Natural killer cell (primary cell): ENCODE measurements around the gene SUMF1. TPM values are rescaled to one million over a fixed set of nuclear protein-coding genes. Genes with fewer than 3 reads are reported as not detected.

Source experiments
- ATAC-seq, 3 donors: fragments of 150-1000 bp in 2 of 3; fragments of 200-7000 bp in 1 of 3; cut with Tn5 transposase; 1 replicate in 1 of 3; 2 replicates in 2 of 3; pipeline ENCODE4 v1.10.0; 2021; ENCODE audit warnings: mild to moderate bottlenecking in 2 of 3, moderate library complexity in 2 of 3
- DNase-seq, 2 donors: peaks; one replicate each; pipeline versions ENCODE4 v3.0.0 to v3.0.0-alpha.2; 2013 to 2021; ENCODE audit warnings: mixed read lengths in 1 of 2
- H3K27ac ChIP-seq: one replicate; pipeline ENCODE4 v1.5.1; 2013; ENCODE audit warnings: mild to moderate bottlenecking, low read length
- H3K27me3 ChIP-seq: one replicate; pipeline ENCODE4 v1.6.1; 2013; ENCODE audit warnings: low read length; ENCODE audit not compliant: control insufficient read depth, insufficient read depth
- H3K36me3 ChIP-seq: one replicate; pipeline ENCODE4 v1.6.1; 2013; ENCODE audit warnings: low read length; ENCODE audit not compliant: control insufficient read depth, insufficient read depth
- H3K4me1 ChIP-seq: one replicate; pipeline ENCODE4 v1.6.1; 2013; ENCODE audit warnings: low read length; ENCODE audit not compliant: control insufficient read depth, insufficient read depth
- H3K4me3 ChIP-seq: one replicate; pipeline ENCODE4 v1.5.1; 2013; ENCODE audit warnings: low read length
- H3K9me3 ChIP-seq: one replicate; pipeline ENCODE4 v1.6.1; 2013; ENCODE audit warnings: low read length; ENCODE audit not compliant: control insufficient read depth, insufficient read depth
- H3K27ac Mint-ChIP-seq, 2 donors: one replicate each; pipeline ENCODE4 v1.8.0; 2022; ENCODE audit warnings: mild to moderate bottlenecking in 2 of 2, mixed read lengths in 2 of 2, moderate library complexity in 1 of 2
- H3K27me3 Mint-ChIP-seq, 2 donors: one replicate each; pipeline ENCODE4 v1.8.0; 2022; ENCODE audit warnings: low read depth in 2 of 2, mixed read lengths in 2 of 2
- H3K36me3 Mint-ChIP-seq: one replicate; pipeline ENCODE4 v1.8.0; 2022; ENCODE audit warnings: mixed read lengths
- H3K4me1 Mint-ChIP-seq, 2 donors: one replicate each; pipeline ENCODE4 v1.8.0; 2022; ENCODE audit warnings: mixed read lengths in 2 of 2
- H3K4me3 Mint-ChIP-seq: one replicate; pipeline ENCODE4 v1.8.0; 2022; ENCODE audit warnings: mild to moderate bottlenecking, moderate library complexity, mixed read lengths
- H3K9me3 Mint-ChIP-seq, 2 donors: one replicate each; pipeline ENCODE4 v1.8.0; 2022; ENCODE audit warnings: mixed read lengths in 2 of 2
- WGBS: methylation state at CpG from one replicate; pipeline ENCODE4 v1.1.7; 2013; ENCODE audit warnings: missing lambda C conversion rate; ENCODE audit not compliant: insufficient coverage; 5-methylcytosine and 5-hydroxymethylcytosine counted together
- intact Hi-C: fragments of 100-400 bp; cut with micrococcal nuclease; formaldehyde crosslinking; loops from one replicate; pipeline ENCODE4 v1.14.2; 2022
- total RNA-seq, 4 donors: library from RNA; stranded (reverse); fragments of 120-200 nt in 1 of 4; gene quantifications; one replicate each; pipeline versions ENCODE4 v1.2.3 to v1.2.4, GENCODE V29; 2013 to 2022
- TF ChIP-seq, protein P1 (sequence below): fragments of 200-600 bp; IDR thresholded peaks from one replicate; pipeline ENCODE4 v1.8.0; 2022; ENCODE audit warnings: antibody characterized with exemption

Gene SUMF1
- total RNA-seq, 3 donors from 2014 or later (not counting 1 experiment from before 2014, with no cell fraction given), result 16.3 to 19.8 (median 19.3) TPM

DNA sequence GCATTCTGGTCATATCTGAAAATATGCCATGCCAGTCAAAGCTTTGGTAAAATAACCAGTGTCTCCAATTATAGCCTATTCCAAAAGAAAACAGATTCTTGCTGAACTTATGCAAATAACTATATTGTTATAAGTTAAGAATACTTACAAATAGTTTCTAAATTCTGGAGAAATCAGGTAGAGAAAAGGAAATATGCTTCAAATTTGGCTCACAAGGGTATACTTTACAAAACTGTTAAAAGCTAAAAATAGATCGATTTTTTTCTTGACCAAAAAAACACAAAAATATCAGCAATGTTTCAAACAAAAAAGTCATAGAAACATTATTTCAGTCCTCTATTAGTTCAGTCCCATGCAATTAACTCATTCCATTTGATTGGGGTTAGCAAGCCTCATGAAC, 140.2 kb downstream of the SUMF1 start:
- intact Hi-C loops, result no loop called here
- ATAC-seq (no peak), DNase-seq (no peak)
- TF ChIP-seq, protein P1, sequence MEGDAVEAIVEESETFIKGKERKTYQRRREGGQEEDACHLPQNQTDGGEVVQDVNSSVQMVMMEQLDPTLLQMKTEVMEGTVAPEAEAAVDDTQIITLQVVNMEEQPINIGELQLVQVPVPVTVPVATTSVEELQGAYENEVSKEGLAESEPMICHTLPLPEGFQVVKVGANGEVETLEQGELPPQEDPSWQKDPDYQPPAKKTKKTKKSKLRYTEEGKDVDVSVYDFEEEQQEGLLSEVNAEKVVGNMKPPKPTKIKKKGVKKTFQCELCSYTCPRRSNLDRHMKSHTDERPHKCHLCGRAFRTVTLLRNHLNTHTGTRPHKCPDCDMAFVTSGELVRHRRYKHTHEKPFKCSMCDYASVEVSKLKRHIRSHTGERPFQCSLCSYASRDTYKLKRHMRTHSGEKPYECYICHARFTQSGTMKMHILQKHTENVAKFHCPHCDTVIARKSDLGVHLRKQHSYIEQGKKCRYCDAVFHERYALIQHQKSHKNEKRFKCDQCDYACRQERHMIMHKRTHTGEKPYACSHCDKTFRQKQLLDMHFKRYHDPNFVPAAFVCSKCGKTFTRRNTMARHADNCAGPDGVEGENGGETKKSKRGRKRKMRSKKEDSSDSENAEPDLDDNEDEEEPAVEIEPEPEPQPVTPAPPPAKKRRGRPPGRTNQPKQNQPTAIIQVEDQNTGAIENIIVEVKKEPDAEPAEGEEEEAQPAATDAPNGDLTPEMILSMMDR, result no peak
- H3K27me3 ChIP-seq, result no peaks in the 10 kb centered on the region
- Mint-ChIP-seq H3K4me3 (no peak overlapping the region), H3K9me3 (peaks cover 0 to 8% of the 10 kb centered on the region in 2 donors), H3K27ac (no peak overlapping the region), H3K36me3 (peaks cover 10% of the 10 kb centered on the region), H3K4me1 (peaks cover 0 to 7% of the 10 kb centered on the region in 2 donors), H3K27me3 (no peaks in the 10 kb centered on the region)
- no peaks in the 10 kb centered on the region for H3K36me3 ChIP-seq
- no peaks in the 10 kb centered on the region for H3K4me1 ChIP-seq
- no peak overlapping the region for H3K27ac ChIP-seq
- WGBS, result 100% methylated on average over 1 of the region's 1 CpG
- H3K4me3 ChIP-seq, result no peak overlapping the region
- H3K9me3 ChIP-seq, result peaks cover 19% of the 10 kb centered on the region

DNA sequence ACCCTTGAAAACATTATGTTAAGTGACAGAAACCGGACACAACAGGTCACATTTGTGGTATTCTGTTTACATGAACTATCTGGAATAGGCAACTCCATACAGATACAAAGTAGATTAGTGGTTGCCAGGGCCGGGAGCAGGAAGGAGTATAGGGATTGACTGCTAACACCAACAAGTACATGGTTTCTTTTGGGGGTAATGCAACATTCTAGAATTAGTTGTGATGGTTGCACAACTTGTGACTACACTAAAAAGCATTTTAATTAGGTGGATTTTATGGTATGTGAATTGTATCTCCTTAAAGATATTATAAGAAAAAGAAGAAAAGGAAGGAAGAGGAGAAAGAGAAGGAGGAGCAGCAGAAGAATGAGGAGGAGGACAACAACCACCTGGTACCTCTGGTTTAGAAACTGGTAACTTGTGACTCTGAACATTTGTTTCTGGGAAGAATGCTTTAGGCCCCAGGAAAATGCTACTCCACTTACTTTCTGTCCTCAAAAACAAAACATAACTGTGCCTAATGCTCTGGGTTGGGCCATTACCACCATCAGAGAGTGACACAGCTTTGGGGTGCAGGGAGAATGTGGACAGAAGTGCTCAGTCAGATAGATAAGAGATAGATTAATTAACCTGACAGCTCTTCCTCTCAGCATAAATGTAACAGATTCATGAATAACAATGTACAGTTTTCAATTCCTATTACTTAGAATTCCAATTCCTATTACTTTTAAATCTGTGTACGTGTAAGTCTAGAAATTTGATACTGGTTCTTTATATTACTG, 143.6 kb downstream of the SUMF1 start:
- Mint-ChIP-seq H3K9me3 (no peaks in the 10 kb centered on the region), H3K36me3 (no peaks in the 10 kb centered on the region), H3K27me3 (no peaks in the 10 kb centered on the region), H3K4me3 (no peak overlapping the region), H3K27ac (peak overlapping the region in 1 of 2 donors; percentile 25), H3K4me1 (peaks cover 0 to 6% of the 10 kb centered on the region in 2 donors)
- DNase-seq (no peak), ATAC-seq (no peak)
- Histone ChIP-seq H3K4me1 (no peaks in the 10 kb centered on the region), H3K4me3 (no peak overlapping the region), H3K27ac (no peak overlapping the region), H3K27me3 (no peaks in the 10 kb centered on the region), H3K36me3 (no peaks in the 10 kb centered on the region), H3K9me3 (peaks cover 3% of the 10 kb centered on the region)
- intact Hi-C loops, result no loop called here
- TF ChIP-seq, protein P1, result no peak
- 90% methylated on average over 2 of the region's 3 CpGs for WGBS

DNA sequence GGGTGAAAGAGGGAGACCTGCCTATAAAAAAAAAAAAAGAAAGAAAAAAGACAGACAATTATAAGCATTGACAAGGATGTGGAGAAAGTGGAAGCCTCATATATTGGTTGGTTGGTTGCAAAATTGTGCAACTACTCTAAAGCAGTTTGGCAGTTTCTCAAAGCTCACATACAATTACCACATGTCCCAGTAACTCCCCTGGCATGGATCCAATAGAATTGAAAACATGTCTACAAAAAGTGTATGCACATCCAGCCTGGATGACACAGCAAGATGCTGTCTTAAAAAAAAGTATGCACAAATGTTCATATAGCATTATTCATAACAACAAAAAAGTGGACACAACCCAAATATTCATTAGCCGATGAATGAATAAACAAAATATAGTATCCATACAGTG, 144.4 kb downstream of the SUMF1 start:
- no peaks in the 10 kb centered on the region for H3K9me3 Mint-ChIP-seq
- no CpG with 5 or more reads among the region's 1 CpG for WGBS
- ATAC-seq (no peak), DNase-seq (no peak)
- H3K4me3 Mint-ChIP-seq, result no peak overlapping the region
- no peaks in the 10 kb centered on the region for H3K4me1 ChIP-seq
- H3K27me3 Mint-ChIP-seq, result no peaks in the 10 kb centered on the region
- intact Hi-C loops, result no loop called here
- peaks cover 0 to 6% of the 10 kb centered on the region in 2 donors for H3K4me1 Mint-ChIP-seq
- H3K27ac ChIP-seq, result no peak overlapping the region
- no peak overlapping the region for H3K4me3 ChIP-seq
- no peaks in the 10 kb centered on the region for H3K36me3 ChIP-seq
- H3K27me3 ChIP-seq, result no peaks in the 10 kb centered on the region
- no peaks in the 10 kb centered on the region for H3K36me3 Mint-ChIP-seq
- no peak overlapping the region for H3K27ac Mint-ChIP-seq
- H3K9me3 ChIP-seq, result no peaks in the 10 kb centered on the region
- TF ChIP-seq, protein P1, result no peak

DNA sequence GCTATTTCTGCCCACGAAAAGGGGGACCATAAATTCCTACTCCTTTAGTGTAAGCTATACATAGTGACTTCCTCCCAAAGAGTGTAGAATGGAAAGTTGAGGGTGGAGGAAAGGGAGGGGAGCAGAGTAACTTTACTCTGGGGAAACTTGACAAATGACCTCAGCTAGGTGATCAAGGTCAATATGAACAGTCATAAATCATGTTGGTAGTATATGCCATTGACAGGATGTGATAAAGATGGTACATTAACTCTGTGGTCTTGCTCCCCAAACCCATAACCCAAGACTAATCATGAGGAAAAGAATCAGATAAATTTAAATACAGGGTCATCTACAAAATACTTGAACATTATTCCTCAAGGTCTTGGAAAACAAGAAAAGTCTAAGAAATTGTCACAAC, 145.3 kb downstream of the SUMF1 start:
- ATAC-seq (no peak), DNase-seq (no peak)
- Mint-ChIP-seq H3K27ac (no peak overlapping the region), H3K4me1 (peaks cover 0 to 6% of the 10 kb centered on the region in 2 donors), H3K36me3 (no peaks in the 10 kb centered on the region), H3K4me3 (no peak overlapping the region), H3K27me3 (no peaks in the 10 kb centered on the region), H3K9me3 (no peaks in the 10 kb centered on the region)
- H3K9me3 ChIP-seq, result no peaks in the 10 kb centered on the region
- TF ChIP-seq, protein P1, result no peak
- no peaks in the 10 kb centered on the region for H3K4me1 ChIP-seq
- no peaks in the 10 kb centered on the region for H3K36me3 ChIP-seq
- no peak overlapping the region for H3K4me3 ChIP-seq
- H3K27ac ChIP-seq, result no peak overlapping the region
- no CpG with 5 or more reads among the region's 1 CpG for WGBS
- no peaks in the 10 kb centered on the region for H3K27me3 ChIP-seq
- intact Hi-C loops, result no loop called here
